Neural progenitor cell (in vitro differentiated cells): ENCODE data around the gene WSCD1. TPM values are rescaled to one million over a fixed set of nuclear protein-coding genes. Genes with fewer than 3 reads are reported as not detected.

Source experiments
- DNase-seq: peaks from one replicate; pipeline ENCODE4 v3.0.0-alpha.2; 2016; ENCODE audit warnings: low spot score
- H2AFZ ChIP-seq: fragments of 200-600 bp; sonication (generic); replicated peaks from 2 replicates; pipeline ENCODE4 v1.6.1; 2016; ENCODE audit warnings: antibody characterized with exemption
- H3F3A ChIP-seq: fragments of 200-600 bp; sonication (generic); 2 replicates; pipeline ENCODE4 v1.6.1; 2016; ENCODE audit warnings: antibody characterized with exemption, low read depth
- H3K27ac ChIP-seq: fragments of 200-600 bp; sonication (generic); 2 replicates; pipeline ENCODE4 v1.5.1; 2016; ENCODE audit warnings: mild to moderate bottlenecking
- H3K27me3 ChIP-seq: fragments of 200-600 bp; sonication (generic); 2 replicates; pipeline ENCODE4 v1.6.1; 2016; ENCODE audit warnings: mild to moderate bottlenecking, moderate library complexity
- H3K36me3 ChIP-seq: fragments of 200-600 bp; sonication (generic); 2 replicates; pipeline ENCODE4 v1.5.1; 2016
- H3K4me1 ChIP-seq: fragments of 200-600 bp; sonication (generic); 2 replicates; pipeline ENCODE4 v1.6.1; 2016; ENCODE audit warnings: mixed run types
- H3K4me2 ChIP-seq: fragments of 200-600 bp; sonication (generic); 2 replicates; pipeline ENCODE4 v1.6.1; 2016
- H3K4me3 ChIP-seq: fragments of 200-600 bp; sonication (generic); 2 replicates; pipeline ENCODE4 v1.5.1; 2016
- H3K79me2 ChIP-seq: fragments of 200-600 bp; sonication (generic); 2 replicates; pipeline ENCODE4 v1.6.1; 2016; ENCODE audit warnings: low read depth
- H3K9ac ChIP-seq: fragments of 200-600 bp; sonication (generic); 2 replicates; pipeline ENCODE4 v1.6.1; 2016
- H3K9me3 ChIP-seq: fragments of 200-600 bp; sonication (generic); 2 replicates; pipeline ENCODE4 v1.5.1; 2016; ENCODE audit warnings: low read depth
- H4K20me1 ChIP-seq: fragments of 200-600 bp; sonication (generic); 2 replicates; pipeline ENCODE4 v1.6.1; 2016; ENCODE audit warnings: low read depth
- H3K27ac Mint-ChIP-seq: 3 replicates; pipeline ENCODE4 v1.8.0; 2021; ENCODE audit warnings: mixed read lengths
- H3K27me3 Mint-ChIP-seq: 2 replicates; pipeline ENCODE4 v1.8.0; 2022; ENCODE audit warnings: low read depth, mild to moderate bottlenecking, inconsistent platforms, moderate library complexity, mixed read lengths; ENCODE audit not compliant: insufficient read depth
- H3K36me3 Mint-ChIP-seq: 3 replicates; pipeline ENCODE4 v1.8.0; 2021; ENCODE audit warnings: mixed read lengths
- H3K4me1 Mint-ChIP-seq: 3 replicates; pipeline ENCODE4 v1.8.0; 2021; ENCODE audit warnings: mixed read lengths
- H3K4me3 Mint-ChIP-seq: 3 replicates; pipeline ENCODE4 v1.8.0; 2021; ENCODE audit warnings: mild to moderate bottlenecking, moderate library complexity, mixed read lengths
- H3K9me3 Mint-ChIP-seq: 3 replicates; pipeline ENCODE4 v1.8.0; 2020; ENCODE audit warnings: mixed read lengths
- CTCF ChIP-seq: fragments of 200-600 bp; sonication (generic); IDR thresholded peaks from 2 replicates; pipeline ENCODE4 v1.5.1; 2017; ENCODE audit warnings: antibody characterized with exemption, mild to moderate bottlenecking
- EZH2 ChIP-seq: fragments of 200-600 bp; sonication (generic); IDR thresholded peaks from 2 replicates; pipeline ENCODE4 v1.6.1; 2017; ENCODE audit warnings: antibody characterized with exemption, mild to moderate bottlenecking, moderate library complexity
- EZH2phosphoT487 ChIP-seq: fragments of 200-600 bp; sonication (generic); IDR thresholded peaks from 2 replicates; pipeline ENCODE4 v1.6.1; 2017; ENCODE audit warnings: antibody characterized with exemption
- total RNA-seq: library from RNA; depleted of rRNA; stranded (reverse); fragments of >200 nt; gene quantifications from 2 replicates; pipeline ENCODE4 v1.2.3, GENCODE V29; 2015; ENCODE audit warnings: low replicate concordance

WSCD1 gene
- total RNA-seq, 1 donor from 2014 or later: 20.2 TPM

- peaks cover 4% of the 10 kb centered on the region for H3K4me1 ChIP-seq
- DNase-seq: no peak
- peaks cover 41% of the 10 kb centered on the region for H3K4me1 Mint-ChIP-seq
- H3K27me3 Mint-ChIP-seq: peaks cover 11% of the 10 kb centered on the region
- no peak overlapping the region for H3K27ac ChIP-seq
- no peak for TF ChIP-seq CTCF
- no peak for TF ChIP-seq EZH2phosphoT487
- no peak for TF ChIP-seq EZH2
- no peak overlapping the region for H3K9ac ChIP-seq
- no peak overlapping the region for H3K4me2 ChIP-seq
- H3K4me3 Mint-ChIP-seq: no peak overlapping the region
- H4K20me1 ChIP-seq: no peaks in the 10 kb centered on the region
- H3K27me3 ChIP-seq: no peaks in the 10 kb centered on the region
- peak overlapping the region; percentile 79 for H3K27ac Mint-ChIP-seq
- H3K9me3 ChIP-seq: no peaks in the 10 kb centered on the region
- no peaks in the 10 kb centered on the region for H3K36me3 ChIP-seq
- H3K36me3 Mint-ChIP-seq: no peaks in the 10 kb centered on the region
- no peaks in the 10 kb centered on the region for H3K79me2 ChIP-seq
- peaks cover 5% of the 10 kb centered on the region for H3K9me3 Mint-ChIP-seq
- no peaks in the 10 kb centered on the region for H3F3A ChIP-seq
- H2AFZ ChIP-seq: no peak overlapping the region
- no peak overlapping the region for H3K4me3 ChIP-seq
Measured at GRCh38 chr17:6056104-6056503, 14.1 kb upstream of the WSCD1 start.

GRCh38 chr17:6057562-6057961 lies 12.6 kb upstream of the WSCD1 start:
- no peaks in the 10 kb centered on the region for H3K79me2 ChIP-seq
- no peaks in the 10 kb centered on the region for H3K27me3 ChIP-seq
- H3K27ac ChIP-seq: no peak overlapping the region
- H3K4me3 ChIP-seq: no peak overlapping the region
- H3K36me3 ChIP-seq: no peaks in the 10 kb centered on the region
- no peaks in the 10 kb centered on the region for H3K9me3 ChIP-seq
- no peak overlapping the region for H3K9ac ChIP-seq
- no peaks in the 10 kb centered on the region for H4K20me1 ChIP-seq
- H2AFZ ChIP-seq: no peak overlapping the region
- peak overlapping the region; percentile 6 for H3K27ac Mint-ChIP-seq
- H3F3A ChIP-seq: no peaks in the 10 kb centered on the region
- H3K4me1 Mint-ChIP-seq: peaks cover 41% of the 10 kb centered on the region
- peaks cover 4% of the 10 kb centered on the region for H3K4me1 ChIP-seq
- H3K36me3 Mint-ChIP-seq: no peaks in the 10 kb centered on the region
- DNase-seq: no peak
- H3K4me2 ChIP-seq: no peak overlapping the region
- peaks cover 9% of the 10 kb centered on the region for H3K27me3 Mint-ChIP-seq
- no peak for TF ChIP-seq EZH2phosphoT487
- TF ChIP-seq CTCF: no peak
- TF ChIP-seq EZH2: no peak
- H3K9me3 Mint-ChIP-seq: peaks cover 6% of the 10 kb centered on the region
- H3K4me3 Mint-ChIP-seq: no peak overlapping the region

- peaks cover 15% of the 10 kb centered on the region for H3K27me3 Mint-ChIP-seq
- no peak overlapping the region for H3K27ac Mint-ChIP-seq
- no peak overlapping the region for H3K4me3 ChIP-seq
Measured at GRCh38 chr17:6059406-6059805, 10.8 kb upstream of the WSCD1 start.

More at GRCh38 chr17:6059406-6059805, 10.8 kb upstream of the WSCD1 start:
- peaks cover 40% of the 10 kb centered on the region for H3K4me1 Mint-ChIP-seq
- peaks cover 6% of the 10 kb centered on the region for H3K9me3 Mint-ChIP-seq
- no peak for DNase-seq
- no peaks in the 10 kb centered on the region for H3K9me3 ChIP-seq
- H3F3A ChIP-seq: no peaks in the 10 kb centered on the region
- no peaks in the 10 kb centered on the region for H3K36me3 ChIP-seq
- H3K9ac ChIP-seq: no peak overlapping the region
- no peaks in the 10 kb centered on the region for H3K36me3 Mint-ChIP-seq
- no peaks in the 10 kb centered on the region for H3K79me2 ChIP-seq
- no peak overlapping the region for H3K4me2 ChIP-seq
- H3K27ac ChIP-seq: no peak overlapping the region
- TF ChIP-seq EZH2 (no peak), EZH2phosphoT487 (no peak), CTCF (no peak)
- H2AFZ ChIP-seq: no peak overlapping the region
- peaks cover 4% of the 10 kb centered on the region for H3K4me1 ChIP-seq
- H4K20me1 ChIP-seq: no peaks in the 10 kb centered on the region
- no peak overlapping the region for H3K4me3 Mint-ChIP-seq
- no peaks in the 10 kb centered on the region for H3K27me3 ChIP-seq
